GM18505 (cell line): Measurements from ENCODE around the gene GPR84.

Source experiments
- ATAC-seq: cut with Tn5 transposase; IDR thresholded peaks from one replicate; pipeline ENCODE4 v1.9.1; 2021; ENCODE audit not compliant: unreplicated experiment
- POLR2A ChIP-seq: IDR thresholded peaks from 4 replicates; pipeline ENCODE4 v1.6.1; 2011; ENCODE audit warnings: borderline replicate concordance; ENCODE audit not compliant: insufficient read depth, insufficient read length; ENCODE audit errors: extremely low read depth

GPR84 gene

DNA sequence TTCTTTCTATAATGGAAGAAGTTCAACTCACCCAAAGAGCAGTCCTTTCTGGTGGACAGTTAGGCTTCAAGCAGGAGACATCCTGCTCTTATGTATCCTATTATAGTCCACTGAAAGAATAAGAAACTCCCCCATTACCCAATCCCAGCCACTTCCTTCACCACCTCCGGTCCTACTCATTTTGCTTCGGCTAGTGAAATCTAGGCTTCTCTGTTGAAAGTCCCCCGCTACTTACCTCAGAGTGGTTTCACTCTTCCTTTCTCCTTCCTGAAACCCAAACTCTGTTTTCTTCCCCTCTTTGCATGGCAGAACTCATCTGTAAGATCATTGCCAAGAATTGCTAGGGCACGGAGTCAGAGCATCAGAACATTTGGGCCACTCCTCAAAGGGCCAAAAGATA, at the start of gene GPR84:
Gene GPR84, minus strand, starts transcription at position 74 of the 400 bp plus-strand sequence. CDS start 635 bp downstream, outside the sequence.
- no peak for ATAC-seq
- TF ChIP-seq POLR2A, result no peak

DNA sequence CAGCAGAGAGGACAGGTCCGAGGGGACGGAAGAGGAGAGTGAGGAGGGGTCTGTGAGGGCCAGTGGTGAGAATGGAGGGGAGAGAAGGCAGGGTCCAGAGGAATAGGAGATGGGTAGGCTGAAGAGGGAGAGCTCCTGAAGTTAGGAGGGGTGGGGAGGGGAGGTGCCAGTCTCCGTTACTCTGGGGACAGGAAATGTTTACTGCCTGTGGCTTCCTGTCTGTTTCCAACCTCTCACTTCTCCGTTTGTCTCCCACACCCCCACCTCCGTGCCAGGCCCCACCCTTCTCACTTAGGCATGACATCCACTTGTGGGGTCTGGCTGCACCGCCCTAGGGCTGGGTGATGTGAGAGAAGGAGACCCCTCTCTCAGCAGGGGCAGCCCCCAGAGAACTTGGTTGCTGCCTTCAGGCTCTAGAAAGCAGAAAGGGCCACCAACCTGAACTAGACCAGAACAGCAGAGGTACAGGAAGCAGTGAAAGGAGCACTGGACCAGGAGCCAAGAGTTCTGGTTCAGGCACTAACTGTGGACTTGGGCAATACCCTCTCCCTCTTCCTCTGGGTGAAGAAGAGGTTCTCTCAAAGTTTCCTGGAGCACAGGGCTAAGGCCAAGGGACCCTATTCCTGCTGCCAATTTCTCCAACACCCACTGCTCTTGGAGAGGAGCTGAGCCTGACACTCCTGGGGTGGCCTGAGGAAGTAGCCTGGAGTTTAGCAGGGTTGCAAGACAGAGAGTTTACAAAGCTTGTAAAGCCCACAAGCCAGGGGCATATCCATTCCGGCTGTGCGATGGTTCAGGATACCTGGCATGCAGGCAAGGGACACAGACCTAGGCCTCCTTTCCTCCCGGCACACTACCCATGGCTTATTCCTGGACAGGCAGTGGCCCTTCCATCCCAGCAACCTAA, 49.3 kb upstream of the GPR84 start:
- ATAC-seq, result no peak

DNA sequence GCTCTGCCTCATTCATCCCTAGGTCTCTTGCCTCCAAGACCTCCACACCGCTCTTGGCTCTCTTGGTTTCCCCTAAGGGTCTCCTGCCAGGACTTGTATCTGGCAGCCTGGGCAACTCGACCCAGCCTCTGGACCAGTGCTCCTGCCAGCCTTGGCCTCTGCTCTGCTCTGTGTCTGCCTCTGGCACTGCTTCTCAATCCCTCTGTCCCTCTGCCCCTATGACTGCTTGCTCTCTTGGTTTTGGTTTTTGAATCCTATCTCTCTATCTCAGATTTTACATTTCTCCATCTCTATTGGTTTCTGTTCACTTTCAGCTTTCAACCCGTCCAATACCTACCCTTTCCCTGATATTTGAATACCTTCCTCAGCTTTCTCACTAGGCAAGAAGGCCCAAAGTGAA, 48.5 kb upstream of the GPR84 start:
- ATAC-seq, result no peak

More for the DNA sequence above, 49.3 kb upstream of the GPR84 start:
- no peak for TF ChIP-seq POLR2A

DNA sequence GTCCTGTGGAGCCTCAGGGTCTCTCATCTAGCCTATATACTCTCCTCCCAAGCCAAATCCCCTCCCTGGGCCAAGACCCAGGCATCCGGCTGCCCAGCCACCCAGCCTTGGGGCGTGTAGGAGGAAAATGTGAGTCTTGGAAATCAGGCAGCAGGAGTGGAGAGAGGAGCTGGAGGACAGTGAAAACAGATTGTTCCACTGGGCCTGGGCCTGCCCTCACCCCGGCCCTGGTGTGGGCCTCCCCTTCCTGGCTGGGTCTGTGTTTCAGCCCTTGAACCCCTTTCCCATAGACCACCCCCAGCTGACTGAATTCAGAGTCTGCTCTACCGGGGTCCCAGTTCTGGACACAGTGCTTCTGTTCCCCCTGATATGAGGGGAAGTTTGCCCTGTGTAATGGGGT, 48.1 kb upstream of the GPR84 start:
- TF ChIP-seq POLR2A, result no peak
- no peak for ATAC-seq

More for the DNA sequence above, 48.5 kb upstream of the GPR84 start:
- no peak for TF ChIP-seq POLR2A

DNA sequence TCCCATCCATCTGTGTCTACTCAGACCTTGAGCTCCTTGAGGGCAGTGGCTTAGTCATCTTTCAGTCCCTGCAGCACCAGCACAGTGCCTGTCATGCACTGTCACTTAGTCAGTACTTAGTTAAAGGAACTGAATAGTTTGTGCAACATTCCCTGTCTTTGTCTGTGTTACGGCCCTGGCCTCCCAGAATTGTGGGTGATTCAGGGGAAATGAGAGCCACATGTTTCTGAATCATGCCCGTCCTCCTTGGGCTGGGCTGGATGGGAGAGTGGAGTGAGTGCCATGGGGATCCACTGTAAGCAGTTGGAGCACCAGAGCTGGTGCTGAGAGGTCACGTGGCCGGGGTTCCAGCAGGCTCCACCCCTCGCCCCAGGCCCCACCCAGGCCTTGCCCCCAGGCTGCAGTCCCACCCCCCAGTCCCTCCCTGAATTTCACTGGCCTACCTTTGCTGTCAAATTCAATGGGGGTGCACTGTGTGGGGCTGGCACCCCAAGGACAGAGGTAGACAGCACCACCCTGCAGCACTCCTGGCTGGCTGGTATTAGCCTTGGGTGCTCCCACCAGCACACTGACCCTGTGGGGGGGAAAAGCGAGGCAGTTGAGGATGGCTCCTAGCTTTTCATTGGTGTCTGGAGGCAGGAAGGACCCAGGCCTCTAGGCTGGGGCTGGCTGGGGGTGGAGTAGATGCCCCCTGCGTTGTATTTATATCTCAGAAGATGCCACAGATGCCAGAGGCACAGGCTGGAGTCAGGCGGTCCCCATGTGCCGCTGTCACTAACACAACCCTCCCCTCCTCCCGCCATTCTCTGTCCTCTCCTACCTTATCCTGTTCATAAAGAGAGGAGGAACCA, 47.3 kb upstream of the GPR84 start:
- ATAC-seq, result no peak
- no peak for TF ChIP-seq POLR2A

DNA sequence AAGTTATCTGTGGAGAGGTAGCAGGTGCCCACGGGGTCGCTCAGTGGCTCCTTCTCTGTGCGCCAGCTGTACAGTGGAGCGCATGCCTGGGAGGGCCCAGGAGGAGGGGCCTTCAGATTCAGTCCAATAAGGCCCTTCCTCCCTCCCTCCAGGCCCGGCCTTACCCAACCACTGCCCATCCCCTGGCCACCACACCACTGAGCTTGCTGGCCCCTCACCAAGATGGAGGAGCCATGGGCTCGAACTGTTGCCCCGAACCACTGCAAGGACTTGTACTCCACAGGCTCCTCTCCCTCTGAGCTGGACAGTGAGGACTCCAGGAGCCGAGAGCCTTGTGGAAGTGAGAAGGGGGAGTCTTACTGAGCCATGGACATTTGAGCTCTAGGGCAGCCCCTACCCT, 45.0 kb upstream of the GPR84 start:
- TF ChIP-seq POLR2A, result no peak
- no peak for ATAC-seq

DNA sequence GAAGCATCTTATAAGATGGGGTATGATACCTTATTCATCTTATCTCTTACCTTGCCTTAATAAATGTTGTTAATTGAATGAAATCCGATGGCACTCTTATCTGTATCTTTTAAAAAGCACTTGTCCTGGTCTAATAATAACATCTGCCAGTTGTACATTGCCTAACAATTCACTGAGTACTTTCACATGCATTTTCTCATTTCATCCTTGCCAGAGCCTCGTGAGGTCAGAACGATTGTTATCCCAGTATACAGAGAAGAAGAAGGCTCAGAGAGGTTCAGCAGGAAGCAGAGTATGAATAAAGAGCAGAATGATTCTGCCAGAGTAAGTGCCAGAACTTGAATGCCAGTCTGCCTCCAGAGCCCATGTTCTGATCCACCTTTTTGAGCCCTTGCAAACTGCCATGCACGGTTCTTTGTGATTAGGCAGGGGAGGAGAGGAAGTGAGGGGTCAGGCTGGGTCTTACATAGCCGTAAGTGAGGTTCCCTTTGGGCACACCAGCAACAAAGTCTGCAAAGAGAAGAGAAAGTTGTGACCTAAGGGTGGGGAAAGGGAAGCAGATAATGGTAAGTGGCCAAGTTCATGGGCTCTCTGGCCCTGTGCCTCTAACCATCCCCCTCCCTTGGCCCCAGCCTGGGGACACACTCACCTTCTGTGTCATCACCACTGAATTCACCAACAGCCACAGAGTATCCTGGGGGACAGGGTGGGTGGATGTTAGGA, 43.1 kb upstream of the GPR84 start:
- no peak for ATAC-seq
- TF ChIP-seq POLR2A, result no peak

DNA sequence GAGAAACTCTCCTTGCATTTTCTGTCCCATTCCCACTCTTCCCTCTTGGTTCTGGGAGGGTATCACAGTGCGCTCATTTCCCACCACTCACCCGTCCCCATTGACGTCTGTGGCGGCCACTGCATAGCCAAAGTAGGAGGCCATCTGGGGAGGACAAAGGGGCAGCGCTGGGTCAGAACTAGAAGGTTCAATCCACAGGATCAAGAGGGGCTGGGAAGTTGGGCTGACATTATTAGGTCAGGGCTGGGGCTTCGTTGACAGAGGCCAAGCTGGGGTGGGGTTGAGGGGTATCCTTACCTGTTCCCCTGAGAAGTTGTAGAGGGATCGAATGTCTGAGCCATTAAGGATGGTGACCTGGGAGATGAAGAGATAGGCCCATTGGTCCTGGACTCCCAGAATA, 41.3 kb upstream of the GPR84 start:
- ATAC-seq, result no peak

DNA sequence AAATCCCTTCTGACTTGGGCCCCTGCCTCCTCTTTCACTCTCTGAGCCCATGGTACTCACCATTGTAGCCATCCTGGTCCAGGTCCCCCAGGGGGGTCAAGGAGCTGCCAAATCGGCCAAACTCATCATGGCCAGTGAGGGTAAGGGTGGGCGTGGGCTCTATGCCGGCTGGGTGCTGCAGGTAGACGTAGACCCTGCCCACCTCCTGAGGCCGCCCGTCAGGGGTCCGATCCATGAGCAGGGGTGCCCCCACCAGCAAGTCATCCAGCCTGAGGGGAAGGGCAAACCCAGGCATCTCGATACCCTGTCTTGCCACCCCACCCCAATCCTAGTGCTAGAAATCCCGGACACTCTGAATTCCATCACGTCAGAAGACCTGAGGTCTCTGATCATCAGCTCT, 40.8 kb upstream of the GPR84 start:
- no peak for ATAC-seq
- TF ChIP-seq POLR2A, result no peak

More for the DNA sequence above, 41.3 kb upstream of the GPR84 start:
- no peak for TF ChIP-seq POLR2A

DNA sequence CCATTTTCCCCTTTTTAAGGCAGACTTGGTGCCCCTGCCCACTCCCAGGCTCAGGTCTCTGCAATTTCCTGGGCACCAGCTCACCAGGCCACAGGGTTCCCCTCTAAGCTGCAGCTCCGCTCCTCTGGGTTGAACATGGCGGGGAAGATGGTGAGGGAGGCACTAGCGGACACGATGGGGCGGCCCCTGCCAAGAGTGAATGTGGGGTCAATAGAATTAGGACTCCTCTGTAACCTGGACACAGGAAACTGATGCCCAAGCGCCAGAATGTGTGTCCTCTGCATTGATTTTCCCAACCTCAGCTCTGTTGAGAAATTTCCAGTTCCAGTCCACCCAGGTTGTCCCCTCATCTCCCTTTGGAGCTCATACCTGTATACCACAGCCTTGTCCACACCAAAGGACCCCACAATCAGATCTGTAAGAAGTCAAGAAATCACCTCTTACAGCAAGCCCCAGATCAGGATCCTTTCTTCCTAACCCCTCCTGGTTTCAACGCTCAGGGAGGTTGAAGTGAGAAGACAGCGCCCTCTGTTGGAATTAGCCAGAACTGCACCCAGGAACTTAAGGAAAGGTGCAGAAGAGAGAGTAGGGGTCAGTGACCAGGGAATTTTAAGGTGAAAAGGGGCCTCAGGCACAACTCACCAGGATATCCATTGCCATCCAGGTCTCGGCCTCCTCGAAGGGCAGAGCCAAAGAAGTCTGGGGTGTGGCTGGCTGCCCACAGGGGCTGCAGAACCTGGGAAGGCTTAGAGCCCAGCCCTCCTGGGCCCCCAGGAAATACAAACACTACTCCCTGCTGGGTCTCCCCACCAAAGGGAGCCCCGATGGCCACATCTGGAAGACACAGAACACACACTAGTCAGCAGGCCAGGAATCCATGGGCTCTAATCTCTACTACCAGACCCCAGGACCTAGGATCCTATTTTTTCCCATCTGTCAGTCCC, 40.0 kb upstream of the GPR84 start:
- ATAC-seq, result no peak
- no peak for TF ChIP-seq POLR2A

DNA sequence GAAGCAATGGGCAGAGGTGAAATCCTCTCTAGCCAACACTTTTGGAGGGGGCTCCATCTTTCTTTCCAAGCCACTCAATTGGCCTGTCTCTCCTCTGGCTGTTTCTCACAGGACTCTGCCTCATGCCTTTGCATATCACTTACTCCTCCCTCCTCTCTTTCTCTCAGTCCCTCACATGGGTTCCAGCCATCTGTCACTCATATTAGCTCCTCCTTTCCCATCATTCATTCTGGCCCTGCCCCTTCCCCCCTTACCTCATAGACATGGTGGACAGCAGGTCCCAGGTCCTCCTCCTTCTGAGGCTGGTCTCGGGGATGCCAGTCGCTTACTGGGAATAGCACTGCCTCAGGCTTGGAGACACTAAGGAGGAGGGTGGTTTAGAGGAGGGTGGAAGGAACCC, 36.8 kb upstream of the GPR84 start:
- ATAC-seq, result no peak

More for the DNA sequence above, 36.8 kb upstream of the GPR84 start:
- no peak for TF ChIP-seq POLR2A
